H1 (cell line): ENCODE results near the gene FLNA. TPM values are rescaled to one million over a fixed set of nuclear protein-coding genes. Genes with fewer than 3 reads are reported as not detected.

Experiments
- CTCF ChIA-PET: fragments of 300-600 bp; sonication (Branson Sonifier 250); formaldehyde crosslinking; loops from one replicate; lab custom pipeline; 2021; ENCODE audit not compliant: partially characterized antibody; lab: Charles Lee
- POLR2A ChIA-PET: fragments of 300-600 bp; sonication (Branson Sonifier 250); formaldehyde crosslinking; loops from one replicate; lab custom pipeline; 2021; ENCODE audit warnings: inconsistent platforms; ENCODE audit not compliant: partially characterized antibody; lab: Charles Lee
- DNase-seq, 2 experiments: peaks; one replicate each; pipeline versions ENCODE4 v3.0.0 to v3.0.0-alpha.2; 2010 to 2022; ENCODE audit warnings: low spot score in 2 of 2, low read depth in 1 of 2, mixed read lengths in 1 of 2
- FAIRE-seq: peaks from 2 replicates; lab custom pipeline; 2011; peaks lifted over from hg19 to GRCh38; lab: Jason Lieb, UNC
- H2AFZ ChIP-seq: 2 replicates; pipeline ENCODE4 v1.8.1; 2012; ENCODE audit warnings: low read length, inconsistent platforms
- H2AK5ac ChIP-seq: 2 replicates; pipeline ENCODE4 v1.6.1; 2013; ENCODE audit warnings: low read depth, low read length
- H2BK120ac ChIP-seq: replicated peaks from 2 replicates; pipeline ENCODE3; 2013; ENCODE audit warnings: low read depth, low read length, inconsistent platforms
- H2BK12ac ChIP-seq: 2 replicates; pipeline ENCODE4 v1.6.1; 2013; ENCODE audit warnings: low read depth, low read length
- H2BK15ac ChIP-seq: 2 replicates; pipeline ENCODE4 v1.6.1; 2013; ENCODE audit warnings: low read length
- H2BK20ac ChIP-seq: 2 replicates; pipeline ENCODE4 v1.6.1; 2013; ENCODE audit warnings: low read length
- H2BK5ac ChIP-seq: 2 replicates; pipeline ENCODE4 v1.6.1; 2013; ENCODE audit warnings: low read depth, low read length
- H3K14ac ChIP-seq: 2 replicates; pipeline ENCODE4 v1.6.1; 2013; ENCODE audit warnings: inconsistent platforms; ENCODE audit not compliant: insufficient read length
- H3K18ac ChIP-seq: 2 replicates; pipeline ENCODE4 v1.6.1; 2013; ENCODE audit warnings: low read length; ENCODE audit errors: extremely low read depth
- H3K23ac ChIP-seq: 2 replicates; pipeline ENCODE4 v1.6.1; 2013; ENCODE audit warnings: inconsistent platforms; ENCODE audit not compliant: insufficient read length
- H3K23me2 ChIP-seq: 2 replicates; pipeline ENCODE4 v1.6.1; 2013; ENCODE audit warnings: low read depth, low read length
- H3K27ac ChIP-seq: 2 replicates; pipeline ENCODE4 v1.6.1; 2011; ENCODE audit warnings: low read depth, low read length, inconsistent platforms
- H3K27me3 ChIP-seq, 4 experiments: replicated peaks in 1 of 4; 1 replicate in 1 of 4; 2 replicates in 3 of 4; pipeline versions ENCODE4 v1.6.1 to v1.8.1; 2011 to 2013; ENCODE audit warnings: low read length in 3 of 4, mild to moderate bottlenecking in 3 of 4, inconsistent platforms in 2 of 4, mixed read lengths in 2 of 4, moderate library complexity in 1 of 4; ENCODE audit not compliant: control insufficient read depth in 3 of 4, insufficient read depth in 3 of 4; ENCODE audit errors: extremely low read depth in 1 of 4
- H3K36me3 ChIP-seq, 4 experiments: 2 replicates each; pipeline versions ENCODE4 v1.6.1 to v1.8.1; 2011 to 2013; ENCODE audit warnings: mild to moderate bottlenecking in 4 of 4, low read length in 3 of 4, moderate library complexity in 2 of 4, control low read depth in 1 of 4, inconsistent platforms in 1 of 4; ENCODE audit not compliant: insufficient read depth in 4 of 4, control insufficient read depth in 2 of 4
- H3K4ac ChIP-seq: replicated peaks from 2 replicates; pipeline ENCODE3; 2013; ENCODE audit warnings: low read length, low read depth, mixed read lengths, inconsistent platforms; ENCODE audit not compliant: insufficient read length
- H3K4me1 ChIP-seq, 4 experiments: replicated peaks in 1 of 4; 1 replicate in 1 of 4; 2 replicates in 3 of 4; pipeline versions ENCODE4 v1.6.1 to v1.8.1; 2011 to 2013; ENCODE audit warnings: low read length in 3 of 4, inconsistent platforms in 2 of 4, mixed read lengths in 1 of 4; ENCODE audit not compliant: insufficient read depth in 4 of 4, control insufficient read depth in 3 of 4
- H3K4me2 ChIP-seq, 2 experiments: 2 replicates each; pipeline versions ENCODE4 v1.6.1 to v1.8.1; 2011 to 2013; ENCODE audit warnings: low read depth in 2 of 2, low read length in 2 of 2, control low read depth in 1 of 2, inconsistent platforms in 1 of 2, mild to moderate bottlenecking in 1 of 2; ENCODE audit not compliant: insufficient read depth in 1 of 2
- H3K4me3 ChIP-seq, 4 experiments: fragments of 200-600, 300-600 bp in 1 of 4; sonication (generic), shearing (Covaris generic), sonication (Bioruptor Twin) in 1 of 4; 2 replicates each; pipeline versions ENCODE4 v1.5.1 to v1.8.1; 2011 to 2016; ENCODE audit warnings: low read length in 4 of 4, low read depth in 3 of 4, control low read depth in 2 of 4, inconsistent platforms in 2 of 4, mild to moderate bottlenecking in 2 of 4, mixed read lengths in 1 of 4, moderate library complexity in 1 of 4; ENCODE audit not compliant: insufficient read depth in 2 of 4; ENCODE audit errors: extremely low read depth in 1 of 4
- H3K56ac ChIP-seq: replicated peaks from 2 replicates; pipeline ENCODE3; 2013; ENCODE audit warnings: low read depth, mild to moderate bottlenecking, mixed read lengths, low read length, inconsistent platforms; ENCODE audit not compliant: insufficient read length
- H3K79me1 ChIP-seq: 2 replicates; pipeline ENCODE4 v1.6.1; 2013; ENCODE audit warnings: low read depth, low read length, control low read depth
- H3K79me2 ChIP-seq, 2 experiments: 2 replicates each; pipeline versions ENCODE4 v1.6.1 to v1.8.1; 2012 to 2013; ENCODE audit warnings: low read length in 2 of 2, mild to moderate bottlenecking in 2 of 2, inconsistent platforms in 1 of 2; ENCODE audit not compliant: insufficient read depth in 2 of 2, control insufficient read depth in 1 of 2
- H3K9ac ChIP-seq, 4 experiments: replicated peaks in 1 of 4; 1 replicate in 1 of 4; 2 replicates in 3 of 4; pipeline versions ENCODE4 v1.6.1 to v1.8.1; 2011 to 2013; ENCODE audit warnings: low read depth in 3 of 4, low read length in 3 of 4, control low read depth in 2 of 4, mild to moderate bottlenecking in 2 of 4, moderate library complexity in 2 of 4, inconsistent platforms in 1 of 4; ENCODE audit errors: extremely low read depth in 1 of 4
- H3K9me3 ChIP-seq, 2 experiments: 2 replicates each; pipeline versions ENCODE4 v1.6.1 to v1.8.1; 2012 to 2013; ENCODE audit warnings: mild to moderate bottlenecking in 2 of 2, moderate library complexity in 2 of 2, control low read depth in 1 of 2, inconsistent platforms in 1 of 2, low read depth in 1 of 2, low read length in 1 of 2, mixed read lengths in 1 of 2; ENCODE audit not compliant: insufficient read depth in 2 of 2
- H4K20me1 ChIP-seq, 2 experiments: replicated peaks in 1 of 2; 2 replicates each; pipeline versions ENCODE3 to v1.8.1; 2011 to 2013; ENCODE audit warnings: inconsistent platforms in 2 of 2, low read length in 2 of 2, mild to moderate bottlenecking in 1 of 2; ENCODE audit not compliant: insufficient read depth in 2 of 2, control insufficient read depth in 1 of 2
- H4K5ac ChIP-seq: 2 replicates; pipeline ENCODE4 v1.6.1; 2013; ENCODE audit warnings: low read length, low read depth, mixed read lengths, inconsistent platforms; ENCODE audit not compliant: insufficient read length
- H4K8ac ChIP-seq: 2 replicates; pipeline ENCODE4 v1.8.0; 2013; ENCODE audit warnings: mild to moderate bottlenecking, moderate library complexity, low read length, inconsistent platforms; ENCODE audit not compliant: insufficient read depth; ENCODE audit errors: extremely low read depth
- H4K91ac ChIP-seq: replicated peaks from 2 replicates; pipeline ENCODE3; 2013; ENCODE audit warnings: low read length, mixed read lengths, inconsistent platforms; ENCODE audit not compliant: insufficient read length
- BRCA1 ChIP-seq: IDR thresholded peaks from 2 replicates; pipeline ENCODE4 v1.6.1; 2012; ENCODE audit warnings: low read depth, low read length, improper control_type of control experiment
- POLR2A ChIP-seq, 2 experiments: IDR thresholded peaks; 1 replicate in 1 of 2; 2 replicates in 1 of 2; pipeline ENCODE4 v1.6.1; 2011; ENCODE audit warnings: low read depth in 2 of 2, low read length in 2 of 2, mild to moderate bottlenecking in 2 of 2; ENCODE audit errors: control extremely low read depth in 1 of 2
- POLR2AphosphoS5 ChIP-seq: IDR thresholded peaks from 2 replicates; pipeline ENCODE4 v1.6.1; 2011; ENCODE audit warnings: low read depth, low read length
- WGBS, 2 experiments: shearing (Covaris generic) in 1 of 2; methylation state at CpG; one replicate each; pipeline versions ENCODE4 v1.1.6 to v1.1.7; 2013 to 2015; ENCODE audit warnings: low lambda C conversion rate in 2 of 2, mixed read lengths in 2 of 2, inconsistent platforms in 1 of 2, low coverage in 1 of 2, missing lambda C conversion rate in 1 of 2; ENCODE audit not compliant: insufficient replicate concordance in 2 of 2, insufficient coverage in 1 of 2, insufficient read length in 1 of 2; ENCODE audit errors: extremely low coverage in 1 of 2, missing lambda C conversion rate in 1 of 2; 5-methylcytosine and 5-hydroxymethylcytosine counted together
- polyA plus RNA-seq, 7 experiments: library from polyadenylated mRNA; depleted of rRNA in 3 of 7; stranded (reverse) in 5 of 7; unstranded in 2 of 7; fragments of >200 nt in 5 of 7; fragments of 200-250 nt in 2 of 7; gene quantifications; 1 replicate in 5 of 7; 2 replicates in 1 of 7; 4 replicates in 1 of 7; pipeline versions ENCODE4 v1.2.1 to v1.2.3, GENCODE V29; 2011 to 2013; ENCODE audit warnings: missing spikeins in 2 of 7, mixed read lengths in 2 of 7
- total RNA-seq: library from RNA; stranded (reverse); fragmentation: NEBNext Ultra II Directional; extraction: Animal tissue kit (Norgen Biotek cat#: 25700); gene quantifications from 2 replicates; pipeline ENCODE4 v1.2.1, GENCODE V29; 2021

Gene FLNA
- total and polyA plus RNA-seq, 2 of the 8 experiments (the other 6 are each of a cell fraction or from before 2014, with no cell fraction given) = 315 to 925 TPM

GRCh38 chrX:154383359-154384283 is 9.2 kb upstream of the FLNA start:
- no peak overlapping the region for H3K23ac ChIP-seq
- H4K91ac ChIP-seq = no peak overlapping the region
- peaks cover 4% of the 10 kb centered on the region; the same call in 1 of the 2 replicates for H3K23me2 ChIP-seq
- H2BK12ac ChIP-seq = no peak overlapping the region
- H2AK5ac ChIP-seq = peak overlapping the region; percentile 65; the same call in 1 of the 2 replicates
- H2AFZ ChIP-seq = no peak overlapping the region
- peaks cover 0 to 19% (median 9%) of the 10 kb centered on the region in 4 experiments; a peak in 6 of 7 replicates for H3K4me1 ChIP-seq
- ChIA-PET POLR2A (interaction anchor here (1.0 to 6.5 kb wide), 6 partner anchors 8 to 35 kb away, joined by 4 to 107 read pairs (median 26); partner anchors contain the start of genes FLNA, RPL10 and TAFAZZIN), CTCF (interaction anchor here (0.7 to 3.9 kb wide), 7 partner anchors 8 to 144 kb away, joined by 3 to 29 read pairs (median 4); partner anchors contain the start of gene FLNA)
- 98% methylated on average over 9 of the region's 14 CpGs; no CpG with 5 or more reads in 1 of the 2 experiments for WGBS, 2 experiments
- peaks cover 0 to 26% (median 0%) of the 10 kb centered on the region in 4 experiments; a peak in 2 of 8 replicates for H3K36me3 ChIP-seq
- no peak for FAIRE-seq
- no peaks in the 10 kb centered on the region for H3K9me3 ChIP-seq
- peaks cover 0 to 2% of the 10 kb centered on the region in 2 experiments for H4K20me1 ChIP-seq
- no peaks in the 10 kb centered on the region for H3K79me1 ChIP-seq
- H2BK20ac ChIP-seq = no peak overlapping the region
- H3K18ac ChIP-seq = no peak overlapping the region
- H2BK120ac ChIP-seq = no peak overlapping the region
- no peak overlapping the region for H3K14ac ChIP-seq
- no peaks in the 10 kb centered on the region for H3K27me3 ChIP-seq
- no peak overlapping the region for H4K5ac ChIP-seq
- TF ChIP-seq BRCA1 (no peak), POLR2AphosphoS5 (peak; percentile 52; the same call in 1 of the 2 replicates), POLR2A (IDR thresholded peaks at IDR 0.05; ENCODE audit: control extremely low read depth in 1 of 2, low read depth in 2 of 2, low read length in 2 of 2) (peak in 1 of 2 experiments; percentile 41; a peak in 1 of 3 replicates)
- TF ChIP-seq, all 59 proteins: peak for 2
- DNase-seq = no peak
- H3K27ac ChIP-seq = no peak overlapping the region
- no peak overlapping the region for H3K56ac ChIP-seq
- H4K8ac ChIP-seq = no peak overlapping the region
- no peak overlapping the region for H3K4me3 ChIP-seq
- H3K4me2 ChIP-seq = no peak overlapping the region
- H2BK5ac ChIP-seq = no peak overlapping the region
- H3K9ac ChIP-seq = no peak overlapping the region
- no peak overlapping the region for H3K4ac ChIP-seq
- peaks cover 0 to 13% of the 10 kb centered on the region in 2 experiments; a peak in 2 of 4 replicates for H3K79me2 ChIP-seq
- no peak overlapping the region for H2BK15ac ChIP-seq
